HG02678 (cell line): Measurements from ENCODE around the gene FAM53B.

Source experiments
- ATAC-seq: cut with Tn5 transposase; IDR thresholded peaks from one replicate; pipeline ENCODE4 v1.9.1; 2021; ENCODE audit warnings: mild to moderate bottlenecking, moderate library complexity; ENCODE audit not compliant: unreplicated experiment

FAM53B gene

GRCh38 chr10:124742413-124743190, 1.6 kb downstream of the FAM53B start:
- no peak for ATAC-seq

- no peak for ATAC-seq
These were observed 2.2 kb downstream of the FAM53B start for GRCh38 chr10:124741922-124742412.

GRCh38 chr10:124741281-124741921, 2.8 kb downstream of the FAM53B start:
- peak; percentile 40 for ATAC-seq

- ATAC-seq: peak; percentile 17
These were observed 3.6 kb downstream of the FAM53B start for GRCh38 chr10:124740369-124741280.

- ATAC-seq: no peak
These were observed 4.2 kb downstream of the FAM53B start for GRCh38 chr10:124739986-124740368.

- no peak for ATAC-seq
These were observed 4.9 kb downstream of the FAM53B start for GRCh38 chr10:124739119-124739921.

GRCh38 chr10:124738441-124738840, 5.7 kb downstream of the FAM53B start:
- ATAC-seq: no peak

- no peak for ATAC-seq
These were observed 6.5 kb downstream of the FAM53B start for GRCh38 chr10:124737708-124738107.

- no peak for ATAC-seq
These were observed 7.0 kb downstream of the FAM53B start for GRCh38 chr10:124737221-124737620.

GRCh38 chr10:124736491-124737136, 7.6 kb downstream of the FAM53B start:
- no peak for ATAC-seq

GRCh38 chr10:124735491-124736286, 8.5 kb downstream of the FAM53B start:
- no peak for ATAC-seq

GRCh38 chr10:124734311-124735166, 9.6 kb downstream of the FAM53B start:
- no peak for ATAC-seq

GRCh38 chr10:124733571-124734245, 10.5 kb downstream of the FAM53B start:
- ATAC-seq: no peak

GRCh38 chr10:124732931-124733570, 11.1 kb downstream of the FAM53B start:
- ATAC-seq: peak; percentile 76

GRCh38 chr10:124731551-124731950, 12.6 kb downstream of the FAM53B start:
- ATAC-seq: no peak

GRCh38 chr10:124730790-124731189, 13.4 kb downstream of the FAM53B start:
- ATAC-seq: no peak
